Skin of body (tissue), 2 donors: ENCODE data around the gene HEYL. TPM values are rescaled to one million over a fixed set of nuclear protein-coding genes. Genes with fewer than 3 reads are reported as not detected.
"Not testable (repeated sequence)": the region's sequence is repeated elsewhere in the genome, so short reads cannot be mapped to it uniquely, and the experiment has no call there.

Experiments
- DNase-seq: peaks from one replicate; lab custom pipeline; 2025; lab: John Stamatoyannopoulos, UW
- total RNA-seq: library from RNA; depleted of rRNA; stranded (reverse); fragments of >200 nt; gene quantifications from one replicate; pipeline ENCODE4 v1.2.3, GENCODE V29; 2014

HEYL gene
- total RNA-seq, 1 donor from 2014 or later = 5.2 TPM

- DNase-seq = no peak
Observed at GRCh38 chr1:39609618-39610331, 29.7 kb downstream of the HEYL start.

GRCh38 chr1:39608921-39609320 is 30.5 kb downstream of the HEYL start:
- DNase-seq = no peak

- DNase-seq = not testable (repeated sequence)
Observed at GRCh38 chr1:39603677-39604076, 35.8 kb downstream of the HEYL start.

- not testable (repeated sequence) for DNase-seq
Observed at GRCh38 chr1:39601667-39602255, 37.7 kb downstream of the HEYL start.

- no peak for DNase-seq
Observed at GRCh38 chr1:39596163-39596562, 43.3 kb downstream of the HEYL start.

GRCh38 chr1:39593386-39593785 is 46.1 kb downstream of the HEYL start:
- DNase-seq = no peak

- no peak for DNase-seq
Observed at GRCh38 chr1:39592069-39592468, 47.4 kb downstream of the HEYL start.

GRCh38 chr1:39590546-39590945 is 48.9 kb downstream of the HEYL start:
- DNase-seq = no peak

- no peak for DNase-seq
Observed at GRCh38 chr1:39585933-39586332, 53.5 kb downstream of the HEYL start.

- DNase-seq = no peak
Observed at GRCh38 chr1:39576016-39576657, 63.3 kb downstream of the HEYL start.

- no peak for DNase-seq
Observed at GRCh38 chr1:39575191-39576015, 64.0 kb downstream of the HEYL start.

- DNase-seq = no peak
Observed at GRCh38 chr1:39574646-39575045, 64.8 kb downstream of the HEYL start.

Other genes with a start within 250 kb of the HEYL start
- gene BMP8A, start 148.0 kb downstream of the HEYL start, total RNA-seq = 1.3 TPM
- gene PABPC4, start 62.9 kb downstream of the HEYL start, total RNA-seq = 138 TPM
- gene NT5C1A, start 32.5 kb upstream of the HEYL start, total RNA-seq = 2.0 TPM
- gene HPCAL4, start 51.8 kb upstream of the HEYL start, total RNA-seq = 0.20 TPM
- 26.0 TPM for gene PPIE, start 99.2 kb upstream of the HEYL start, total RNA-seq
- gene OXCT2, start 131.7 kb upstream of the HEYL start, total RNA-seq = 2.4 TPM
- 2.0 TPM for gene BMP8B, start 149.2 kb upstream of the HEYL start, total RNA-seq
- gene TRIT1, start 243.9 kb upstream of the HEYL start, total RNA-seq = 28.3 TPM